K562 (cell line): ENCODE results near the gene ADRB2. TPM values are rescaled to one million over a fixed set of nuclear protein-coding genes. Genes with fewer than 3 reads are reported as not detected.

Experiments
- ATAC-seq: fragments of 200-7000 bp; cut with Tn5 transposase; 3 replicates; pipeline ENCODE4 v1.9.1; 2020; ENCODE audit warnings: moderate library complexity
- BruUV-seq: library from RNA; stranded (reverse); fragments of 400-500 nt; replicated peaks from 2 replicates; lab custom pipeline; 2021; lab: Mats Ljungman, UMichigan
- CTCF ChIA-PET: fragments of 300-600 bp; formaldehyde crosslinking; extraction: SDS; loops from one replicate; lab custom pipeline; 2021; ENCODE audit warnings: low intra/inter-chr PET ratio; lab: Yijun Ruan, JAX
- POLR2A ChIA-PET: fragments of 300-600, 350-650 bp; sonication (Branson Sonifier 250); formaldehyde crosslinking; extraction: SDS; loops from one replicate; lab custom pipeline; 2021; ENCODE audit warnings: antibody characterized with exemption, inconsistent platforms; lab: Yijun Ruan, JAX
- DNase-seq, 4 experiments: peaks; one replicate each; pipeline versions ENCODE4 v3.0.0 to v3.0.0-alpha.2; 2011 to 2018; ENCODE audit warnings: low spot score in 3 of 4, mixed read lengths in 3 of 4; ENCODE audit errors: extremely low read depth in 1 of 4
- FAIRE-seq: peaks from 2 replicates; lab custom pipeline; 2011; peaks lifted over from hg19 to GRCh38; lab: Jason Lieb, UNC
- H2AFZ ChIP-seq: 2 replicates; pipeline ENCODE4 v1.6.0; 2011; ENCODE audit warnings: low read depth, low read length, control low read depth, inconsistent platforms
- H3K27ac ChIP-seq: fragments of 200-600 bp; 3 replicates; pipeline ENCODE4 v1.8.0; 2011; ENCODE audit warnings: low read depth, mild to moderate bottlenecking, control low read depth, inconsistent platforms, low read length, moderate library complexity, mixed read lengths; ENCODE audit errors: extremely low read depth
- H3K27me3 ChIP-seq, 2 experiments: fragments of 300-600 bp in 1 of 2; 2 replicates in 1 of 2; 3 replicates in 1 of 2; pipeline versions ENCODE4 v1.6.0 to v1.8.0; 2011; ENCODE audit warnings: inconsistent platforms in 2 of 2, low read length in 2 of 2, mild to moderate bottlenecking in 1 of 2, mixed read lengths in 1 of 2, moderate library complexity in 1 of 2; ENCODE audit not compliant: control insufficient read depth in 2 of 2, insufficient read depth in 2 of 2
- H3K36me3 ChIP-seq: fragments of 300-600 bp; 3 replicates; pipeline ENCODE4 v1.8.0; 2011; ENCODE audit warnings: mild to moderate bottlenecking, low read length, inconsistent platforms; ENCODE audit not compliant: control insufficient read depth, insufficient read depth
- H3K4me1 ChIP-seq, 2 experiments: fragments of 200-600 bp in 1 of 2; replicated peaks in 1 of 2; 2 replicates in 1 of 2; 3 replicates in 1 of 2; pipeline versions ENCODE4 v1.5.1 to v1.8.0; 2011; ENCODE audit warnings: inconsistent platforms in 2 of 2, low read length in 2 of 2, mild to moderate bottlenecking in 1 of 2, mixed read lengths in 1 of 2, moderate library complexity in 1 of 2; ENCODE audit not compliant: control insufficient read depth in 2 of 2, insufficient read depth in 2 of 2
- H3K4me2 ChIP-seq: 2 replicates; pipeline ENCODE4 v1.6.1; 2011; ENCODE audit warnings: low read length, control low read depth, inconsistent platforms, mixed read lengths; ENCODE audit not compliant: insufficient read depth
- H3K4me3 ChIP-seq: fragments of 200-600 bp; sonication (generic), shearing (Covaris generic); 2 replicates; pipeline ENCODE4 v1.5.1; 2016; ENCODE audit warnings: control low read depth, inconsistent platforms
- H3K79me2 ChIP-seq: fragments of 200-600 bp; 3 replicates; pipeline ENCODE4 v1.8.0; 2011; ENCODE audit warnings: low read length, inconsistent platforms; ENCODE audit not compliant: control insufficient read depth, insufficient read depth
- H3K9ac ChIP-seq, 2 experiments: 2 replicates each; pipeline versions ENCODE4 v1.6.0 to v1.6.1; 2011; ENCODE audit warnings: low read depth in 2 of 2, low read length in 2 of 2, control low read depth in 1 of 2, inconsistent platforms in 1 of 2, mild to moderate bottlenecking in 1 of 2, mixed read lengths in 1 of 2; ENCODE audit not compliant: insufficient read depth in 1 of 2
- H3K9me1 ChIP-seq: one replicate; pipeline ENCODE4 v1.6.0; 2011; ENCODE audit warnings: inconsistent platforms, mild to moderate bottlenecking, low read length, moderate library complexity; ENCODE audit not compliant: control insufficient read depth, insufficient read depth
- H3K9me3 ChIP-seq: replicated peaks from 2 replicates; pipeline ENCODE4 v1.5.1; 2011; ENCODE audit warnings: low read depth, low read length, inconsistent platforms; ENCODE audit not compliant: control insufficient read depth, insufficient read depth
- H4K20me1 ChIP-seq: replicated peaks from 2 replicates; pipeline ENCODE4 v1.6.1; 2011; ENCODE audit warnings: low read length, inconsistent platforms, mixed read lengths; ENCODE audit not compliant: control insufficient read depth, insufficient read depth
- FOXJ2 ChIP-seq: fragments of 200-800 bp; sonication (Bioruptor generic); IDR thresholded peaks from 2 replicates; pipeline ENCODE4 v1.6.1; 2016; ENCODE audit warnings: missing genetic modification characterization, missing compliant biosample characterization
- HMG20B ChIP-seq: fragments of 250-450 bp; sonication (Bioruptor Pico); IDR thresholded peaks from 2 replicates; pipeline ENCODE4 v1.5.0; 2021; ENCODE audit warnings: mild to moderate bottlenecking
- KAT2B ChIP-seq: IDR thresholded peaks from one replicate; pipeline ENCODE4 v1.6.1; 2012; ENCODE audit warnings: low read depth, mild to moderate bottlenecking, control low read depth, inconsistent platforms, low read length, moderate library complexity
- MNT ChIP-seq, 2 experiments: fragments of 450-650 bp; conservative IDR thresholded peaks; 2 replicates each; pipeline ENCODE4 v1.6.1; 2017; ENCODE audit warnings: mild to moderate bottlenecking in 2 of 2, moderate library complexity in 2 of 2
- NR3C1 ChIP-seq: sonication (generic); formaldehyde crosslinking; IDR thresholded peaks from 2 replicates; pipeline ENCODE4 v1.8.1; 2022; ENCODE audit warnings: missing genetic modification reagents
- NRF1 ChIP-seq, 2 experiments: fragments of 450-650 bp; IDR thresholded peaks in 1 of 2; conservative IDR thresholded peaks in 1 of 2; 2 replicates each; pipeline ENCODE4 v1.6.1; 2014; ENCODE audit warnings: mild to moderate bottlenecking in 2 of 2
- POLR3A ChIP-seq: IDR thresholded peaks from 2 replicates; pipeline ENCODE4 v1.6.1; 2011; ENCODE audit warnings: borderline replicate concordance, mild to moderate bottlenecking, moderate library complexity; ENCODE audit not compliant: insufficient read length, insufficient read depth; ENCODE audit errors: extremely low read depth
- RHOXF2B ChIP-seq: fragments of 250-450 bp; sonication (Bioruptor Pico); conservative IDR thresholded peaks from 2 replicates; pipeline ENCODE4 v1.5.1; 2021
- SRSF3 ChIP-seq: fragments of 200-400 bp; formaldehyde crosslinking; IDR thresholded peaks from 2 replicates; pipeline ENCODE4 v1.6.1; 2016; ENCODE audit warnings: mild to moderate bottlenecking, low read length, moderate library complexity; ENCODE audit not compliant: insufficient read depth
- ZKSCAN1 ChIP-seq: fragments of 150-350 bp; IDR thresholded peaks from 2 replicates; pipeline ENCODE4 v1.6.1; 2016; ENCODE audit warnings: low read depth, low read length
- ZNF79 ChIP-seq: fragments of 250-450 bp; sonication (Bioruptor Pico); IDR thresholded peaks from 2 replicates; pipeline ENCODE4 v1.4.0; 2020; ENCODE audit warnings: low read depth, mild to moderate bottlenecking, moderate library complexity
- WGBS: fragments of 100-300 bp; shearing (Covaris generic); methylation state at CpG from one replicate; pipeline ENCODE4 v1.1.6; 2016; ENCODE audit warnings: low coverage, mixed read lengths; ENCODE audit not compliant: insufficient coverage; ENCODE audit errors: missing lambda C conversion rate; 5-methylcytosine and 5-hydroxymethylcytosine counted together
- in situ Hi-C: fragments of 300-500 bp; cut with MboI; formaldehyde crosslinking; loops from 4 replicates; pipeline ENCODE4 v1.15.0; 2018; ENCODE audit warnings: inconsistent platforms, mixed read lengths
- intact Hi-C: fragments of 100-400 bp; cut with micrococcal nuclease; formaldehyde crosslinking; loops from 2 replicates; pipeline ENCODE4 v1.14.2; 2022
- polyA plus RNA-seq, 8 experiments: library from polyadenylated mRNA; depleted of rRNA in 4 of 8; stranded (reverse) in 5 of 8; unstranded in 3 of 8; fragments of >200 nt; fragmentation: Nextera tagmentation in 2 of 8; fragmentation: Illumina TruSeq in 1 of 8; extraction: Ambion mirVana in 2 of 8; extraction: Trizol in 1 of 8; gene quantifications; 2 replicates each; pipeline versions ENCODE4 v1.2.1 to v1.2.3, GENCODE V29; 2011 to 2014; ENCODE audit warnings: inconsistent platforms in 1 of 8, missing spikeins in 1 of 8
- total RNA-seq, 7 experiments: library from RNA; depleted of rRNA in 6 of 7; stranded (reverse); fragments of >200 nt in 6 of 7; fragmentation: Illumina TruSeq in 2 of 7; extraction: Trizol in 2 of 7; gene quantifications; 2 replicates each; pipeline versions ENCODE4 v1.2.1 to v1.2.3, GENCODE V29; 2011 to 2021; ENCODE audit warnings: low replicate concordance in 1 of 7

ADRB2 gene
- total and polyA plus RNA-seq, 9 of the 15 experiments (the other 6 are each of a cell fraction or from before 2014, with no cell fraction given): 0.01 to 0.18 (median 0.04) TPM; not detected in 2

DNA sequence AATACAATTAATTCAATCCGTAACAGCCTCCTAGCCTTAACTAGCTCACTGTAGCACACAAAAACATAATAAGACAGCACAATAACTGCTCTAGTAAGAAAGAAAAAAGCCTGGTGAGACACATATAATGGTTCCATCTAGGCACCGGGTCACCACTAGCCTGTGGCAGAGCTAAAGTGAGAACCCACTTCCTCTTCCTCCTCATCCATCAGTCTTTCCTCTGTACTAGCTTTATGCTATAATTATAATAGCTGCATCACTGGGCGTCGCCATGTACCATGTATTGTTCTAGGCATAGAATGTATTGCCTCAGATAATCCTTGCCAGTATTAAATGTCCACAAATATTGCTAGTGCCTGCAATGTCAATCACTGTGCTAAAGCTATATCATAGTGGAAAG is 23.1 kb downstream of the ADRB2 start:
- 0% methylated on average over 4 of the region's 4 CpGs for WGBS

More for the DNA sequence above, 23.1 kb downstream of the ADRB2 start:
- CTCF ChIA-PET: no interaction called here
- Histone ChIP-seq H3K27ac (no peak overlapping the region), H3K9ac (no peak overlapping the region), H3K79me2 (no peaks in the 10 kb centered on the region), H2AFZ (no peak overlapping the region), H4K20me1 (no peaks in the 10 kb centered on the region), H3K36me3 (no peaks in the 10 kb centered on the region), H3K4me3 (no peak overlapping the region), H3K9me3 (no peaks in the 10 kb centered on the region; the same call in 1 of the 2 replicates), H3K27me3 (peaks cover 0 to 8% of the 10 kb centered on the region in 2 experiments; a peak in 3 of 5 replicates), H3K4me2 (no peak overlapping the region), H3K4me1 (no peaks in the 10 kb centered on the region), H3K9me1 (no peaks in the 10 kb centered on the region)
- ATAC-seq: no peak
- intact Hi-C loops (no loop called here), in situ Hi-C loops (no loop called here)
- no peak for DNase-seq
- FAIRE-seq: no peak
- TF ChIP-seq ZNF79 (CRISPR knock-in tag) (no peak), FOXJ2 (tag) (no peak), HMG20B (CRISPR knock-in tag) (no peak), RHOXF2B (CRISPR knock-in tag) (no peak), KAT2B (no peak), POLR3A (no peak), MNT (conservative IDR thresholded peaks at IDR 0.05) (no peak), SRSF3 (no peak), NRF1 (conservative IDR thresholded peaks at IDR 0.05 in 1 of 2, IDR thresholded peaks at IDR 0.05 in 1 of 2) (no peak), ZKSCAN1 (no peak), NR3C1 (CRISPR knock-in tag) (no peak)
- TF ChIP-seq, all 486 proteins: peak for 0
- BruUV-seq: no TSS peak
- POLR2A ChIA-PET: no interaction called here
